Activated CD8-positive, alpha-beta memory T cell treated with anti-CD3 and anti-CD28 coated beads, Interleukin-2, amount 50 U/mL, for 24 hours (primary cell): Measurements from ENCODE around the gene RNF128.

Experiments
- DNase-seq: peaks from one replicate; pipeline ENCODE4 v3.0.0-alpha.2; 2020; ENCODE audit errors: extremely low read depth

RNF128 gene, protein sequence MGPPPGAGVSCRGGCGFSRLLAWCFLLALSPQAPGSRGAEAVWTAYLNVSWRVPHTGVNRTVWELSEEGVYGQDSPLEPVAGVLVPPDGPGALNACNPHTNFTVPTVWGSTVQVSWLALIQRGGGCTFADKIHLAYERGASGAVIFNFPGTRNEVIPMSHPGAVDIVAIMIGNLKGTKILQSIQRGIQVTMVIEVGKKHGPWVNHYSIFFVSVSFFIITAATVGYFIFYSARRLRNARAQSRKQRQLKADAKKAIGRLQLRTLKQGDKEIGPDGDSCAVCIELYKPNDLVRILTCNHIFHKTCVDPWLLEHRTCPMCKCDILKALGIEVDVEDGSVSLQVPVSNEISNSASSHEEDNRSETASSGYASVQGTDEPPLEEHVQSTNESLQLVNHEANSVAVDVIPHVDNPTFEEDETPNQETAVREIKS

GRCh38 chrX:106726485-106727437 is at the start of gene RNF128:
Gene RNF128, plus strand, starts transcription at chrX:106726701. Its CDS starts 213 bp downstream, at chrX:106726914.
- no peak for DNase-seq

DNA sequence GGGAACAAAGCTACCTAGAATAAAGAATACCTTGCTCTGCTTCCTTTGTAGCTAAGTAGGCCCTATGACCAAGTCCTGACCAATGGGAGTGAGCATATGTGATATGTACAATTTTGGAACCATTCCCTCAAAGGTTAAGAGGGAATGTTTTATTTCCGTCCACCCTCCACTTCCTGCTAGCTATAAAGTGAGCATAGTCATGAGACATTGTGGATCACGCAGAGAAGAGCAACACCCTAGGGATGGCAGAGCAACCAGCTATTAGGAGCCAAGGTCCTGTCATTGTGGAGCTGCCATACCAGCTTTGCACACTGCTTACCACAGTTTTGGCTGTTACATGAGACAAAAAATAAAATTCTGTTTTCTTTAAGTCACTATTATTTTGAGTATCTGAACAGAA is 45.8 kb upstream of the RNF128 start:
- no peak for DNase-seq

DNA sequence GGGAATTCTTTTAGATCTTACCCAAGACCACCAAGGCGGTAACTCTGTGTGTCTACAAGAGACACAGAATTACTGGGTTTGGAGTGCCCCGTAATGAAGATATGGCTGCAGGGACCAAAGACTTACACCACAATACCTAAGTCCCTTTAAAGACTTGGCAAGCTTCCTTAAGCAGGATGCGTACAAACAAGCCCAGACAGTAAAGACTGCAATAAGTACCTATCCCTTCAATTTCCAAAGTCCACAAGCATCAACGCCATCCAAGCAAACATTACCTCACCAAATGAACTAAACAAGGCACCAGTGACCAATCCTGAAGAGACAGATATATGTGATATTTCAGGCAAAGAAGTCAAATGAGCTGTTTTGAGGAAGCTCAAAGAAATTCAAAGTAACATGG is 42.3 kb upstream of the RNF128 start:
- no peak for DNase-seq

DNA sequence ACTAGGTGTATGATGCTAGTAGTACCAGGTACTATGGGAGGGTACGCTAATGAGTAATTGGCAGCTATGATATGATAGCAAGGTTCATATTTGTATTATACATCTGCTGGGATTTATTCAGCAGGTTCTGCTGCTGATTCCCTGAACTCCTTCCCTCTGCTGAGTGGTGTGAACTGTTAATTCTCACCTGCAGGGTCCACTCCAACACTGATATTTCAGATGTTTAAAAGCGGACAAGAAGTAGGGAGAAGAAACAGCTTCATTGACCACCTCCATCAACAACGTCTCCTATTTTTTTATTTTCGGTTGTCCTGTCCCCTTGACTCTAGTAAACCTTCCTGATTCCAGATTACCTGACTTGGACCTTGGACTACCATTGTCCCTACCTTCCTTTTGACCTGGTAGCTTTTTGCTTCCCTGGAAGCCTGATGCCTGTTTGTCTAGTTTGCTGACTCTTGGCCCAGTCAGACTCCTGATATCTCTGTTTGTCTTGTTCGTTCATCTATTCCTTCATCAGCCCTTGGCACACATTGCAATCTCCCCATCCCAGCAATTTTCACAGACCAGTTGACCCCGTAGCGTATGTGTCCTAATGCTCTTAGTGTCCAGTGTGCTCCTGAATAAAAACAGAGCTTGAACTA is 34.0 kb upstream of the RNF128 start:
- no peak for DNase-seq

DNA sequence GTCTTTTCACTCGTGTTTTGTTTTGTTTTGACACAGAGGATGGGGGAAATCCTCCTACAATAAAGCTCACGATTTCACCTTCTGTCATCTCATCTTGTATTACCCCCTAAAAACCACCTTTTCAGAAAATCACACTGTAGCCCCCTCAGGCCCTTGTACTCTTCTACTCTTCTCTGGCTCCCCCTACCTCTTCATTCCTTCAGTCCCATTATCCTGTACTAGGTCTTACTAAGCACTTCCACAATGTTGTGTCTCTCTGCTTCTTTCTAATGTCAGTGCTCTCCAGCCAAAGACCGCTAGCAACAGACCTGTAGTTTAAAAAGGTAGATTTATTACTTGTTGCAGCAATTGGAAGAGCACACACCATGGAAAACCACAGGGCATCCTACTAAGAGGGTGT is 30.0 kb upstream of the RNF128 start:
- no peak for DNase-seq

DNA sequence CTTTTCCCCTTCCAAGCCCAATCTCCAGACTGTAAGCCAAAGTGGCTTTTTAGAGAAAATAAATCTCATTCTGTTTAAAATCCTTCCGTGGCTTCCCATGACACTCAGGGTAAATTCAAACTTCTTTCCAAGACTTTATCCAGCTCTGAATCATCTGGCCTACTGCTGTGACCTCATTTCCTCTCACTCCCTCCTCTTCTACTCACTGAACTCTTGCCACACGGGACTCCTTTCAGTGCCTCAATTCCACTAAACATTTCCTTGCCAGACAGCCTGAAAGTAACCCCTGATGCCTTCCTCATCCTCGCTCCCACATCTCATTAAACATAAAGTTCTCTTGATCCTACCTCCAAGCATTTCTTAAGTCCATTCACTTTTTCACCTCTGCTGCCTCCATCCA is 27.8 kb upstream of the RNF128 start:
- no peak for DNase-seq

- DNase-seq: no peak
Observed at GRCh38 chrX:106702636-106703035, 23.9 kb upstream of the RNF128 start.

GRCh38 chrX:106706466-106706865 is 20.0 kb upstream of the RNF128 start:
- DNase-seq: no peak

GRCh38 chrX:106707771-106708454 is 18.6 kb upstream of the RNF128 start:
- DNase-seq: no peak

DNA sequence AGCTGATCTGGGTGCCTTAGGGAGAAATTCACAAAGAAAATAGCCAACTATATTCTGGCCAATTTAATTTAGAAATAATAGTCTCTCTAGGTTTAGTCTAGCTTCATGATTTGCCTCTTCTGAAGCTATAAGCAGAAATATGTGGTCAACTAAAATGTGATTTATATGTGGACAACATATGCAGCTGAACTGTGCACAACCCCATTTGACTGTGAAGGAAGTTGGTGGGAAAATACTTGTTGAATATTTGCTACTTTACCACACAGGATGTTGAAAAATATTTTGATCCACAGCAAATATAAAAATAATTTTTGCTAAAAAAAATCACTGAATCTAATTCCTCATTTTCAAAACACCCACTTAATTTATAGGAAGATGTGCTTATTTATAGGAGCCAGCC is 15.7 kb upstream of the RNF128 start:
- no peak for DNase-seq

DNA sequence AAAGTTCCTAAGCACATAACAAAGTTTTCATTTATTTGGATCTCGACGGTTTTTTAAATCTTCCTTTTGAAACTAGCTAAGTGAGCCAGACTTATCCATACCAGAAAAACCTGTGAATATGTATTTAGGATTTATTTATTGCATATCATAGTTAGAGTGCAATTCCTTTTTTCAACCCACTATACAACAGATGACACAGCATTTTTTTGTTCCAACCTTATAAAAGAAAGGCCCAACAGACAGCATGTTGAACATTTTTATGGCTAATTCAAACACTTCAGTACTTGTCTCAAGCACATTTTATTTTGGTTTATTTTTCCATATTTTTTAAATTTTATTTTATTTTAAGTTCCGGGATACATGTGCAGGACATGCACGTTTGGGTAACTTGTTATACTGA is 15.1 kb upstream of the RNF128 start:
- DNase-seq: no peak

DNA sequence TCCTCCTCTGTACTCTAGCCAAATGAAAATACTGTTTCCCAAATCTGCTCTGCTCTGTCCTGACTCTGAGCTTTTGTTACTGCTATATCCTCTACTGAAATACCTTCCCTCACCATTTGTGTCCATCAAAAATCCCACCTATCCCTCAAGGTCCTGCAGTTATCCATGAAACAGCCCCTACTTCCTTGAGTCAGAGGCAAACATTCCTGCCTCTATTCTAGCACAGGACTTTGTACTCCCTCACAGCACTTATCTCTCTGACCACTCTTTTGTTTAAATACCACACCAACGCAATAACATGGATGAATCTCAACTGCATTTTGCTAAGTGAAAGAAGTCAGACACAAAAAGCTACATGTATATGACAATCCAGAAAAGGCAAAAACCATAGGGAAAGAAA is 10.5 kb upstream of the RNF128 start:
- DNase-seq: no peak

- no peak for DNase-seq
Observed at GRCh38 chrX:106716463-106716862, 10.0 kb upstream of the RNF128 start.

- DNase-seq: no peak
Observed at GRCh38 chrX:106718709-106719108, 7.8 kb upstream of the RNF128 start.

DNA sequence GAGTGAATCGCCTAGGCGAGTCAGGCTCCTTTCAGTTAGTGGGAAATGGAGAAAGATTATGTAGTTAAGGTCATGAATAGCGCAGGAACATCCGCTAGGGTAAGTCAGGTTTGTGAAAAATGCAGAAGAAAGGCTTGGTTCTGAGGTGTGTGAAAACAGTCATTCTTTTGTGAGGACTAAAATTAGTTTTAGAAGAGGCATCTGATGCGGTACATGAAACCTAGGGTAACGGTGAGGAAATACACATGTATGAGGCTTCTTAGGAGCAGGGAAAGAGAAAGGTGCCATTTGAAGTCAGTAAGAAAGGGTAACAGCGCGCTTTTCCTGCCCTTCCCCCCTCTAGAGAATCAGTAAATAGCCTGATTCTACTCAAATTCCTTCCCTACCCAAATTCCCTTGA is 570 bp upstream of the RNF128 start:
- no peak for DNase-seq

GRCh38 chrX:106728337-106728736 is 1.8 kb downstream of the RNF128 start:
- no peak for DNase-seq

- DNase-seq: no peak
Observed at GRCh38 chrX:106730401-106730800, 3.9 kb downstream of the RNF128 start.

- DNase-seq: no peak
Observed at GRCh38 chrX:106731590-106731989, 5.1 kb downstream of the RNF128 start.

DNA sequence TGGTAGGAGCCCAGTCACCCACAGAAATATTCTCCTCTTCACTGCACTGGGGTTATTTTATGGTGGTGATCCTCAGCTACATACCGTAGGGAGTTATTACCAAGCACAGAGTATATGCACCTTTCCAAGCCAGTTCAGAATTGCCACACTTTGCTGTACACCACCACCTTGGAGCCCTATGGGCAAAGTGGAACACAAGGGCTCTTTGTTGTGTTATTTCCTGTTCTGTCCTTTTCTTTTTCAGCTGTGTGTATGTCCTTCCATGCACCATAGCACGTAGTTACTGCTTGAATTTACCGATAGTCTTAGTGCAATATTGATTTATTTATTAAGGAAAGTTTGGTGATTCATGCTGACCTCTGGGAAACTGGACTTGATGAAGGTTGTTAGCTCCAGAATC is 8.3 kb downstream of the RNF128 start:
- DNase-seq: no peak

DNA sequence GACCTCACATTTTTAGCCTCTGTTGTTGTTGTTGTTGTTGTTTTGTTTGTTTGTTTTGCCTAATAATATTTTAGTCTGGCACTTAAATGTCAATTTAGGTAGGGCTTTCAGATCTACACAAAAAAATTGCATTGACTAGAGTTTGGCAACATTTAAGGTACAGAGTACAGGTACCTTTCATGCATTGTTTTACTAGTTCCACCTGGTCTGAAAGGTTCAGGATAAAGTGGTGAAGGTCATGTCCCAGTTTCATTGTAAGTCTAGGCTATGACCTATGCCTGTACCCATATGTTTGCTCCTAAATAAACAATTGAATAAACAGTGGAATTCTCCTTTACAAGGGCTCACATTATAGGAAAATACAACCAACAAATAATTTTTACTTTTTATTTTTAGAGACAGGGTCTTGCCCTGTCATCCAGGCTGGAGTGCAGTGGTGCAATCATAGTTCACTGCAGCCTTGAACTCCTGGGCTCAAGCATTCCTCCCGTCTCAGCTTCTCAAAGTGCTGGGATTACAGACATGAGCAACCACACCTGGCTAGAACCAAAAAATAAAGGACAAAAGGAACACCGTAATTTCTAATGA is 13.8 kb downstream of the RNF128 start:
- no peak for DNase-seq

DNA sequence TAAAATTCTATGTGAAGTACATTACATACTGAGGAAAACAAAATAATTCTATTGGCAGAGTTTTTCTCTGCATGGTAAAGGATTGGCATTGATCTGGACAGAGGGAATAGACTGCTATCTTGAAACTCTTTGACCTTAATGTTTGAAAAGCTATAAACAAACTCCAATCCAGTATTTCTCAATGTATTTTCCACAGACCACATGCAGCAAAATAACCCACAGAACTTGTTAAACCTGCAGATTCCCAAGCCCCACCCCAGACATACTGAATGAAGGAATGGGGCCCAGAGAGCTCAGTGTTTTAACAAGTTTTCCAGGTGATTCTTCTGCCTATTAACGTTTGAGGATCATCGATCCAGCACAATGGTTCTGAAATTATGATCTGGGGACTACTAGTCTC is 15.7 kb downstream of the RNF128 start:
- no peak for DNase-seq
